ENCODE measurements around the gene TNS3. TPM values are rescaled to one million over a fixed set of nuclear protein-coding genes. Genes with fewer than 3 reads are reported as not detected.

TNS3 gene
- total RNA-seq, 1 experiment from 2014 or later, result 135 TPM

DNA sequence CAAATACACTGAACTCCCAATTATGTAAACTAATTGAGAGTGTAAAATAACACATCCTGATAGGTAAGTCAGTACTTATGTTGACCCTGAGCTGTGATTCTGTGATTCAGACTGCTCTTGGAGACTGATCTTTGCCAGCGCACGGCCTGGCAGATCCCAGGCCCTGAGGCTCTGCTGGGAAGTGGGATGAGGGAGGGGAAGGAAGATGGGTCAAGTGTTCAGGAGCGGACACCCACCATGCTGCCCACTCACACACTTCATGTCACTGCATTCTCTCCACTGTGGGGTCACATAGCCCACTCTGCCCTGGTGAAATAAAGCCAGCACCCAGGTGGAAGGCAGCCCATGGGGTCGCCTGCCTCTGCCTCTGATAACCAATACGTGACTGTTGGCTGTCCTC, 226.2 kb downstream of the TNS3 start:
- DNase-seq, result no peak
- no peaks in the 10 kb centered on the region for H3K27me3 Mint-ChIP-seq (ENCODE audit: unreplicated experiment)
- H3K27ac Mint-ChIP-seq (ENCODE audit: unreplicated experiment), result no peak overlapping the region
- intact Hi-C loops (cut with micrococcal nuclease; ENCODE audit: unreplicated experiment), result no loop called here
- BruUV-seq (replicated peaks), result no TSS peak
- no peak overlapping the region for H3K4me3 Mint-ChIP-seq (ENCODE audit: low read depth, unreplicated experiment)
- H3K4me1 Mint-ChIP-seq (ENCODE audit: low read depth, unreplicated experiment), result no peaks in the 10 kb centered on the region
- no peak for TF ChIP-seq CTCF (IDR thresholded peaks at IDR 0.05; ENCODE audit: unreplicated experiment)
- no peaks in the 10 kb centered on the region for H3K36me3 Mint-ChIP-seq (ENCODE audit: insufficient read depth, unreplicated experiment)
- CTCF ChIA-PET, result no interaction called here
- H3K9me3 Mint-ChIP-seq (ENCODE audit: low read depth, unreplicated experiment), result no peaks in the 10 kb centered on the region

GRCh38 chr7:47354831-47355541, 226.9 kb downstream of the TNS3 start:
- H3K4me3 Mint-ChIP-seq (ENCODE audit: low read depth, unreplicated experiment), result no peak overlapping the region

DNA sequence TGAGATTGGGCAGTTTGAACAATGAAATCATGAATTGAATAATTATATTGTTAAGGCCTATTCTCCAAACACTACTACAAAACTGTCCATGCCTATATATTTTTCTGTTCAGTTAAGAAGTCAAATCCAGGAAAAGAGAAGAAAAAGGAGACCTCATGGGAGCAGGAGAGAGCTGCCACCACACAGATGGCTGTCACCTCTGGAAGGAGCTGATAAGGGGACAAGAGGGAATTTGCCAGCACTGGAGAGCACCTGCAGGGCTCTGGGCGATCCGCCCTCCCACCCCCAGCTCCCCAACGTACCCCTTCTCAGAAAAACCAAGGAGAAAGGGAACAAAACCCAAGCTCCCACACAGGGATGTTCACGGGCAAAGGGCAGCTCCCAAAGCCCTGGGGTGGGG, 227.8 kb downstream of the TNS3 start:
- BruUV-seq (replicated peaks), result no TSS peak
- no peaks in the 10 kb centered on the region for H3K36me3 Mint-ChIP-seq (ENCODE audit: insufficient read depth, unreplicated experiment)
- no peak overlapping the region for H3K4me3 Mint-ChIP-seq (ENCODE audit: low read depth, unreplicated experiment)
- H3K4me1 Mint-ChIP-seq (ENCODE audit: low read depth, unreplicated experiment), result no peaks in the 10 kb centered on the region
- no peaks in the 10 kb centered on the region for H3K9me3 Mint-ChIP-seq (ENCODE audit: low read depth, unreplicated experiment)
- CTCF ChIA-PET, result interaction anchor here (1.3 kb wide), 1 partner anchor 14 kb away, joined by 3 read pairs; no protein-coding TSS in a partner anchor
- H3K27ac Mint-ChIP-seq (ENCODE audit: unreplicated experiment), result no peak overlapping the region
- no peak for DNase-seq
- no peak for TF ChIP-seq CTCF (IDR thresholded peaks at IDR 0.05; ENCODE audit: unreplicated experiment)
- H3K27me3 Mint-ChIP-seq (ENCODE audit: unreplicated experiment), result no peaks in the 10 kb centered on the region
- intact Hi-C loops (cut with micrococcal nuclease; ENCODE audit: unreplicated experiment), result no loop called here

More at GRCh38 chr7:47354831-47355541, 226.9 kb downstream of the TNS3 start:
- no peak for TF ChIP-seq CTCF (IDR thresholded peaks at IDR 0.05; ENCODE audit: unreplicated experiment)
- no peak for DNase-seq
- BruUV-seq (replicated peaks), result no TSS peak
- Mint-ChIP-seq H3K4me1 (ENCODE audit: low read depth, unreplicated experiment) (no peaks in the 10 kb centered on the region), H3K9me3 (ENCODE audit: low read depth, unreplicated experiment) (no peaks in the 10 kb centered on the region), H3K27ac (ENCODE audit: unreplicated experiment) (no peak overlapping the region), H3K36me3 (ENCODE audit: insufficient read depth, unreplicated experiment) (no peaks in the 10 kb centered on the region), H3K27me3 (ENCODE audit: unreplicated experiment) (no peaks in the 10 kb centered on the region)
- intact Hi-C loops (cut with micrococcal nuclease; ENCODE audit: unreplicated experiment), result no loop called here
- CTCF ChIA-PET, result no interaction called here

GRCh38 chr7:47352394-47352968, 229.4 kb downstream of the TNS3 start:
- H3K27ac Mint-ChIP-seq (ENCODE audit: unreplicated experiment), result no peak overlapping the region
- no peaks in the 10 kb centered on the region for H3K36me3 Mint-ChIP-seq (ENCODE audit: insufficient read depth, unreplicated experiment)
- BruUV-seq (replicated peaks), result no TSS peak
- no peaks in the 10 kb centered on the region for H3K9me3 Mint-ChIP-seq (ENCODE audit: low read depth, unreplicated experiment)
- H3K4me3 Mint-ChIP-seq (ENCODE audit: low read depth, unreplicated experiment), result no peak overlapping the region
- no peaks in the 10 kb centered on the region for H3K27me3 Mint-ChIP-seq (ENCODE audit: unreplicated experiment)
- intact Hi-C loops (cut with micrococcal nuclease; ENCODE audit: unreplicated experiment), result no loop called here
- CTCF ChIA-PET, result no interaction called here
- no peak for DNase-seq
- no peak for TF ChIP-seq CTCF (IDR thresholded peaks at IDR 0.05; ENCODE audit: unreplicated experiment)
- no peaks in the 10 kb centered on the region for H3K4me1 Mint-ChIP-seq (ENCODE audit: low read depth, unreplicated experiment)
